Measurements from ENCODE around the gene RBAK. TPM values are rescaled to one million over a fixed set of nuclear protein-coding genes. Genes with fewer than 3 reads are reported as not detected.
"Not testable (repeated sequence)": the region's sequence is repeated elsewhere in the genome, so short reads cannot be mapped to it uniquely, and the experiment has no call there.

The RBAK gene
- total RNA-seq, 2 experiments from 2014 or later: 15.4 to 17.1 TPM

- intact Hi-C loops (cut with micrococcal nuclease): no loop called here
Observed at GRCh38 chr7:5063698-5064097, 18.0 kb downstream of the RBAK start.

DNA sequence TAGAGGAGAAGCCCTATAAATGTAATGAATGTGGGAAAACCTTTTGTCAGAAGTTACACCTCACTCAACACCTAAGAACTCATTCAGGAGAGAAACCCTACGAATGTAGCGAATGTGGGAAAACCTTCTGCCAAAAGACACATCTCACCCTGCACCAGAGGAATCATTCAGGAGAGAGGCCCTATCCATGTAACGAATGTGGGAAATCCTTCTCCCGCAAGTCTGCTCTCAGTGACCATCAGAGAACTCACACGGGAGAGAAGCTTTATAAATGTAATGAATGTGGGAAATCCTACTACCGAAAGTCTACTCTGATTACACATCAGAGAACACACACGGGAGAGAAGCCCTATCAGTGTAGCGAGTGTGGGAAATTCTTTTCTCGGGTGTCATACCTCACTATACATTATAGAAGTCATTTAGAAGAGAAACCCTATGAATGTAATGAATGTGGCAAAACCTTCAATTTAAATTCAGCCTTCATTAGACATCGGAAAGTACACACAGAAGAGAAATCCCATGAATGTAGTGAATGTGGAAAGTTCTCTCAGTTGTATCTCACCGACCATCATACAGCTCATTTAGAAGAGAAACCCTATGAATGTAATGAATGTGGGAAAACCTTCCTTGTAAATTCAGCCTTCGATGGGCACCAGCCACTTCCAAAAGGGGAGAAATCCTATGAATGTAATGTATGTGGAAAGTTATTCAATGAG, 18.9 kb downstream of the RBAK start:
- CTCF ChIA-PET: no interaction called here
- DNase-seq (no peak), ATAC-seq (peak; percentile 10)
- intact Hi-C loops (cut with micrococcal nuclease): no loop called here
- H3K27me3 Mint-ChIP-seq: no peaks in the 10 kb centered on the region
- H3K4me3 Mint-ChIP-seq: no peak overlapping the region
- no peak overlapping the region for H3K27ac Mint-ChIP-seq
- TF ChIP-seq, protein P1, sequence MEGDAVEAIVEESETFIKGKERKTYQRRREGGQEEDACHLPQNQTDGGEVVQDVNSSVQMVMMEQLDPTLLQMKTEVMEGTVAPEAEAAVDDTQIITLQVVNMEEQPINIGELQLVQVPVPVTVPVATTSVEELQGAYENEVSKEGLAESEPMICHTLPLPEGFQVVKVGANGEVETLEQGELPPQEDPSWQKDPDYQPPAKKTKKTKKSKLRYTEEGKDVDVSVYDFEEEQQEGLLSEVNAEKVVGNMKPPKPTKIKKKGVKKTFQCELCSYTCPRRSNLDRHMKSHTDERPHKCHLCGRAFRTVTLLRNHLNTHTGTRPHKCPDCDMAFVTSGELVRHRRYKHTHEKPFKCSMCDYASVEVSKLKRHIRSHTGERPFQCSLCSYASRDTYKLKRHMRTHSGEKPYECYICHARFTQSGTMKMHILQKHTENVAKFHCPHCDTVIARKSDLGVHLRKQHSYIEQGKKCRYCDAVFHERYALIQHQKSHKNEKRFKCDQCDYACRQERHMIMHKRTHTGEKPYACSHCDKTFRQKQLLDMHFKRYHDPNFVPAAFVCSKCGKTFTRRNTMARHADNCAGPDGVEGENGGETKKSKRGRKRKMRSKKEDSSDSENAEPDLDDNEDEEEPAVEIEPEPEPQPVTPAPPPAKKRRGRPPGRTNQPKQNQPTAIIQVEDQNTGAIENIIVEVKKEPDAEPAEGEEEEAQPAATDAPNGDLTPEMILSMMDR (IDR thresholded peaks at IDR 0.05): no peak
- H3K36me3 Mint-ChIP-seq (ENCODE audit: low read depth): peaks cover 92% of the 10 kb centered on the region
- H3K9me3 Mint-ChIP-seq: peaks cover 77% of the 10 kb centered on the region
- H3K4me1 Mint-ChIP-seq (ENCODE audit: low read depth): no peaks in the 10 kb centered on the region
- POLR2A ChIA-PET: no interaction called here

More at GRCh38 chr7:5063698-5064097, 18.0 kb downstream of the RBAK start:
- TF ChIP-seq, protein P1 (IDR thresholded peaks at IDR 0.05): no peak
- Mint-ChIP-seq H3K4me1 (ENCODE audit: low read depth) (no peaks in the 10 kb centered on the region), H3K9me3 (peaks cover 77% of the 10 kb centered on the region), H3K36me3 (ENCODE audit: low read depth) (peaks cover 95% of the 10 kb centered on the region), H3K4me3 (no peak overlapping the region), H3K27me3 (no peaks in the 10 kb centered on the region), H3K27ac (no peak overlapping the region)
- POLR2A ChIA-PET: interaction anchor here (0.7 kb wide), 1 partner anchor 787 kb away, joined by 4 read pairs; no protein-coding TSS in a partner anchor
- CTCF ChIA-PET: no interaction called here
- ATAC-seq (no peak), DNase-seq (no peak)

DNA sequence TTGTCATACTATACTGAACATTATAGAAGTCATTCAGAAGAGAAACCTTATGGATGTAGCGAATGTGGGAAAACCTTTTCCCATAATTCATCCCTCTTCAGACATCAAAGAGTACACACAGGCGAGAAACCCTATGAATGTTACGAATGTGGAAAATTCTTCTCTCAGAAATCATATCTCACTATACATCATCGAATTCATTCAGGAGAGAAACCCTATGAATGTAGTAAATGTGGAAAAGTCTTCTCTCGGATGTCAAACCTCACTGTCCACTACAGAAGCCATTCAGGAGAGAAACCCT, 19.4 kb downstream of the RBAK start:
- H3K27me3 Mint-ChIP-seq: no peaks in the 10 kb centered on the region
- DNase-seq: no peak
- TF ChIP-seq, protein P1 (IDR thresholded peaks at IDR 0.05): no peak
- CTCF ChIA-PET: no interaction called here
- H3K4me1 Mint-ChIP-seq (ENCODE audit: low read depth): no peaks in the 10 kb centered on the region
- H3K9me3 Mint-ChIP-seq: peaks cover 80% of the 10 kb centered on the region
- POLR2A ChIA-PET: no interaction called here
- H3K36me3 Mint-ChIP-seq (ENCODE audit: low read depth): peaks cover 90% of the 10 kb centered on the region
- no peak overlapping the region for H3K4me3 Mint-ChIP-seq
- no peak for ATAC-seq
- intact Hi-C loops (cut with micrococcal nuclease): no loop called here
- no peak overlapping the region for H3K27ac Mint-ChIP-seq

GRCh38 chr7:5068521-5068920, 22.9 kb downstream of the RBAK start:
- no peak for ATAC-seq
- TF ChIP-seq, protein P1 (IDR thresholded peaks at IDR 0.05): no peak
- H3K4me3 Mint-ChIP-seq: no peak overlapping the region
- no peak for DNase-seq
- peaks cover 69% of the 10 kb centered on the region for H3K36me3 Mint-ChIP-seq (ENCODE audit: low read depth)
- peaks cover 66% of the 10 kb centered on the region for H3K9me3 Mint-ChIP-seq
- H3K4me1 Mint-ChIP-seq (ENCODE audit: low read depth): peaks cover 9% of the 10 kb centered on the region
- peaks cover 12% of the 10 kb centered on the region for H3K27me3 Mint-ChIP-seq
- ChIA-PET CTCF (interaction anchor here (1.2 kb wide), 2 partner anchors 8 to 18 kb away, joined by 3 read pairs; no protein-coding TSS in a partner anchor), POLR2A (interaction anchor here (1.9 kb wide), 1 partner anchor 23 kb away, joined by 5 read pairs; the partner anchor contains the start of gene RBAK)
- no peak overlapping the region for H3K27ac Mint-ChIP-seq
- intact Hi-C loops (cut with micrococcal nuclease): no loop called here

DNA sequence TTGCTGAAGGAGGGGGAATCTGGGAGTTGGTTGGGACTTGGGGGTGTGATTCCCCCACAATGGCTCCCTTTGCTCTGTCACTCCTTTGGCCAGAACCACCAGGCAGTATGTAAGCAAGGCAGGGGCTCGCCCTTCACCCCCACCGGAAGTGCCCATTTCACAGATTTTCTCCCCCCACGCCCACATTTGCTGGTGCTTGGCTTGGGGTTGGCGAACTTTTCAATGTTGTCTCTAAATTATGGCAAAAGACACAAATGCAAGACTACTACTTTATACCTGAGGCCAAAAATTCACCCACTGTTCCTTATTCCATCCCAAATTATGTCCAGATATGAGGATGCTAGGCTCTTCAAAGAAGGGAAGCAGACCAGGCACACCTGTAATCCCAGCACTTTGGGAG, 24.5 kb downstream of the RBAK start:
- TF ChIP-seq, protein P1 (IDR thresholded peaks at IDR 0.05): no peak
- POLR2A ChIA-PET: no interaction called here
- no peak overlapping the region for H3K4me3 Mint-ChIP-seq
- DNase-seq (no peak), ATAC-seq (no peak)
- peaks cover 13% of the 10 kb centered on the region for H3K27me3 Mint-ChIP-seq
- CTCF ChIA-PET: interaction anchor here (0.7 kb wide), 1 partner anchor 96 kb away, joined by 3 read pairs; no protein-coding TSS in a partner anchor
- intact Hi-C loops (cut with micrococcal nuclease): no loop called here
- H3K9me3 Mint-ChIP-seq: peaks cover 49% of the 10 kb centered on the region
- peaks cover 53% of the 10 kb centered on the region for H3K36me3 Mint-ChIP-seq (ENCODE audit: low read depth)
- H3K27ac Mint-ChIP-seq: no peak overlapping the region
- peaks cover 9% of the 10 kb centered on the region for H3K4me1 Mint-ChIP-seq (ENCODE audit: low read depth)

GRCh38 chr7:5075187-5075586, 29.5 kb downstream of the RBAK start:
- DNase-seq; H3K4me3 Mint-ChIP-seq; ATAC-seq; intact Hi-C loops (cut with micrococcal nuclease); CTCF ChIA-PET; H3K27ac Mint-ChIP-seq: not testable (repeated sequence)
- peaks cover 15% of the 10 kb centered on the region for H3K27me3 Mint-ChIP-seq
- H3K9me3 Mint-ChIP-seq: peaks cover 10% of the 10 kb centered on the region
- H3K36me3 Mint-ChIP-seq (ENCODE audit: low read depth): peaks cover 11% of the 10 kb centered on the region
- peaks cover 14% of the 10 kb centered on the region for H3K4me1 Mint-ChIP-seq (ENCODE audit: low read depth)
- POLR2A ChIA-PET: interaction anchor here (0.7 kb wide), 1 partner anchor 1330 kb away, joined by 3 read pairs; no protein-coding TSS in a partner anchor
